HG02938 (cell line): ENCODE measurements around the gene THOP1.

Experiments used
- ATAC-seq: cut with Tn5 transposase; IDR thresholded peaks from one replicate; pipeline ENCODE4 v1.9.1; 2021; ENCODE audit warnings: mild to moderate bottlenecking, moderate library complexity; ENCODE audit not compliant: unreplicated experiment

THOP1 gene

DNA sequence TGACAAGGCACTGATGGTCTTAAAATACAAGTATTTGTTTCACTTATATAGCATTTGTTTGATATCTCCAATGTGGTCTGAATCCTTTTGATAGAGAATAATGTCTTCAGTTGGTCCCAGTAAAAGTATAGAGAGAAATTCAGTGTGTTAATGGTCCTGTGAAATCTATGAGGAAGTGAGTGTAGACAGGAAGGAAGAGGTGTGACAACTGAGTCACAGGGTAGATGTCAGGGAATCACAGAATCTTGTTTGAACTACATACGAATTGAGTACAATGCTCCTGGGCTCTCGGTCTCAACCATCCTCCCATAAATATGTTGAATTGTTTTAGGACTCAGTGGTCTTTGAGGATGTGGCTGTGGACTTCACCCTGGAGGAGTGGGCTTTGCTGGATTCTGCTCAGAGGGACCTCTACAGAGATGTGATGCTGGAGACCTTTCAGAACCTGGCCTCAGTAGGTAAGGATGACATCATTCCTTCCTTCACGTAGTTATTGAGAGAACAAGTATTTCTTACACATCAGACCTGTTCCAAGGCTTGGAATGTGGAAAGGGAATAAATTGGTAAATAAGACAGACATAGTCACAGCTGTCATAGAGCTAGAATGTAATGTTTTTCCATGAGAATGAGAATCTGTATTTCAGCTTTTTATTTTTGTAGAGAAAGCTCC, 65.1 kb downstream of the THOP1 start:
- no peak for ATAC-seq

DNA sequence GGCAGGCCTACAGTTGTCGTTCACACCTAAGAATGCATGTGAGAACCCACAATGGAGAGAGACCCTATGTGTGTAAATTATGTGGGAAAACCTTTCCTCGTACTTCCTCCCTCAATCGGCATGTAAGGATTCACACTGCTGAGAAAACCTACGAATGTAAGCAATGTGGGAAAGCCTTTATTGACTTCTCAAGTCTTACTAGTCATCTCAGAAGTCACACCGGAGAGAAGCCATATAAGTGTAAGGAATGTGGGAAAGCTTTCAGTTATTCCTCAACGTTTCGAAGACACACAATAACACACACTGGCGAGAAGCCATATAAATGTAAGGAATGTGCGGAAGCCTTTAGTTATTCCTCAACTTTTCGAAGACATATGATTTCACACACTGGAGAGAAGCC, 67.3 kb downstream of the THOP1 start:
- ATAC-seq, result no peak

DNA sequence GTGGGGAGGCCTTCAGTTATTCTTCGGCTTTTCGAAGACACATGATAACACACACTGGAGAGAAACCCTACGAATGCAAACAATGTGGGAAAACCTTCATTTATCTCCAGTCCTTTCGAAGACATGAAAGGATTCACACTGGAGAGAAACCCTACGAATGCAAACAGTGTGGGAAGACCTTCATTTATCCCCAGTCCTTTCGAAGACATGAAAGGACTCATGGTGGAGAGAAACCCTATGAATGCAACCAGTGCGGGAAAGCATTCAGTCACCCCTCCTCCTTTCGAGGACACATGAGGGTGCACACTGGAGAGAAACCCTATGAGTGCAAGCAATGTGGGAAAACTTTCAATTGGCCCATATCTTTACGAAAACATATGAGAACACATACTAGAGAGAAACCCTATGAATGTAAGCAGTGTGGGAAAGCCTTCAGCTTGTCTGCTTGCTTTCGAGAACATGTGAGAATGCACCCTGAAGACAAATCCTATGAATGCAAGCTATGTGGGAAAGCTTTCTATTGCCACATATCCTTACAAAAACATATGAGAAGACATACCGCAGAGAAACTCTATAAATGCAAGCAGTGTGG, 67.8 kb downstream of the THOP1 start:
- ATAC-seq, result no peak

DNA sequence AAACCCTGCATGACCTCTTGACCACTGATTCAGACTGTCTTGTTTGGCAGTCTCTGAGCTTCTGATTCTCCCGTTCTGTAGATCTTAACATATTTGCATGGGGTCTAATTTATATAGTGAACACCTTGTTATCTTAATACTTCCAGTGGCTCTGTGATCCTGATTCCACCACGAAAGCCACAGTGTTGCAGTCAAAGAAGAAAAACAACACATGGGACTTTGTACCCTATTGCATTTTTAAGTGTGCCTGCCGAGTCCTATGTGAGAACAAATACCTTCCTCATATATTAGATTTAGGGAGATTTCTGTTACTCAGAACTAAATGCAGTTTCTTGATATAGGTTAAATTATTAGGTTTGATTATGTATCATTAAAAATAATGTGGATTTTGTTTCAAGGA, 69.5 kb downstream of the THOP1 start:
- no peak for ATAC-seq

DNA sequence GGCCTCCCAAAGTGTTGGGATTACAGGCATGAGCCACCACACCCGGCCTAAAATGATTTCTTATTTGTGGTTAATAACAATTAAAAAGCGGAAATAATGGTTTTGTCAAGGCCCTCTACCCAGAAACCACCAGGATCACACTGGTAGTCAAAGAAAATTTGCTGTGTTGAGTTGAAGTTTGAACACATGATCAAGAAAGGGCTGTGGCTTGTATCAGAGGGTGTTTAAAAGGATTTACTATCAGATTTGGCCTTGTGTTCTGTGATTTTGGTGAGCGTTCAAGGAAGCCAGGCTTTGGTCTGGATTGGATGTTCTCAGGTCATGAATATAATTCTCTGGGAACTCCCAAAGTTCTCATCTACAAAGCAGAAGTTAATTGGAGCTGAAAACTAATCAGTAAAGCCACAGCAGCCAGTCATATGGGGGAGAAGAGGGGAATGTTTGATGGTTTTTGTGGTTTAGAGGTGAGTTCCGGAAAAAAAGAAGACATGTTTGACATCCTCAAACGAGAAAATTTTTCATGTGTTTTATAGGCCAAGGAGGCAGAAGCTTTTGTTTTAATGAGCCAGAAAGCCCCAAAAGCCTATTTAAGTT, 71.3 kb downstream of the THOP1 start:
- no peak for ATAC-seq

DNA sequence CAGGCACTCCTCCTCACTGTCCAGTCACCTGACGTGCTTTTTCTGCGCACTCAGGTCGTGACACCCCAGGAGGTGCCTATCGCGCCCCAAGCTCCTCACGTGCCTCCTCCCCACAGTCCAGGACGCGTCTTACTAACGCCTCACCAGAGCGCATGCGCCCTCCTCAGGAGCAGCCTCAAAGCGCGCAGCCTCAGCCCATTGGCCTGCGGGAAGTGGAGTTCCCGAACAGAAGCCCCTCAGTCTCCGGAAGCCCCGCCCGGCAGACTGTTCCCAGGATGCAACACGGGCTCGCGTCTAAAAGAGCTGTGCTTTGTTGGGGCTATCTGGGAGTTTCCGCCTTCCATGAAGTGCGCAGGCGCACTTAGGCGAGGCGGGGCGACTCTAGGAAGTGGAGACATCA, 73.6 kb downstream of the THOP1 start:
- no peak for ATAC-seq

DNA sequence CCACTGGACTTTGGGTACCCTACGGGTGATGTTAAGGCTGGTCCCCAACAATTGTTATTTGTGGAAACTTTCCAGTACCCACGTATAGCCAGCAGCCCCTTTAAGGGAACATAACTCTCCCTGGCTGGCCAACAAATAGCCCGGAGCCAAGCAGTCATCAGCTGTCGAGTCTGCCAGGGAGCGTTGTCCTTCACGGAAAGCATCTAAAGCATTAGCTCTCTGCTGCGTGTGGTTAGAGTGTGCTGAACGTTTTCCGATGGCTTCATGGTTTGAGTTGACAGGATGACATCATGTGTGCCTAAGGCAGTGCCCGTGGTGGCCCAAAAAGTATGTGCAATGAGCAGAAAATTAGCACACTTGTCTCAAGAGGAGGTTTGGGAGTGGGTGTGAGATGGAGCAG, 78.5 kb downstream of the THOP1 start:
- no peak for ATAC-seq
